Measurements from ENCODE around the gene HAUS5.
A peak's percentile ranks its signal among the peaks of the same experiment; 100 is the strongest.

Gene HAUS5

DNA sequence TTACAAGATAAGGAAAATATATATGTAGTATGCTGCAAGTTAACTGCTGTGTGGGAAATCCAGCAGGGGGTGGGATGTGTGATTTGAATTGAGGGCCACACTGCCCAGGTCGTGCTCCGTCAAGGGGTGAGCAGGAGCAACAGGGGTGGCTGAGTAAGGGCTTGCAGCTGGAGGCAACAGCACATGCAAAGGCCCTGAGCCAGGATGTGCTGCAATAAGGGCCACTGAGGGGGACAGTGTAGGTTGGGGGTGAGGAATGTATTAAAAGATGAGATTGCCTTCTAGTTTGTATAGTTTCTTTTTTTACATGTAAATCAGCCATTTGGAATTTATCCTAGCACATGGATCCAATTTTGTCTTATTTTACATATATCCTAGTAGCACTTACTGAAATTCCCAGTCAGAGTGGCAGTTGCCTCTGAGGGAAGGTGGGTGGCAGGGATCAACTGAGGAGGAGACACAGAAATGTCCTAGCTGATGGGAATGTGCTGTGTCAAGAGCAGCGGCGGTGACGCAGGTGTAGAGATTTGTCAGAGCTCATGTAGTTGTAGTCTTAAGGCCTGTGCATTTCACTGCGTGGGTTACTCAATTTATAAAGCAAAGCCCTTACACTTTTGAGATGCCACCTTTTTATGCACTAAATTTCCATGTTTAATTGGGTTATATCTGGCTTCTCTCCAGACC, 10.9 kb downstream of the HAUS5 start:
- no peaks in the 10 kb centered on the region for H3K27me3 ChIP-seq (ENCODE audit: control insufficient read depth, insufficient read depth, low read length)
- peaks cover 12% of the 10 kb centered on the region for H3K36me3 ChIP-seq (ENCODE audit: control insufficient read depth, insufficient read depth, low read length)
- DNase-seq (ENCODE audit: low read depth, low spot score): no peak
- no peaks in the 10 kb centered on the region for H3K9me3 ChIP-seq (ENCODE audit: control insufficient read depth, insufficient read depth, low read length)
- H3K4me1 ChIP-seq (ENCODE audit: control insufficient read depth, insufficient read depth, low read length): no peaks in the 10 kb centered on the region
- WGBS (ENCODE audit: insufficient coverage, insufficient read length): no CpG with 5 or more reads among the region's 6 CpGs
- H3K27ac ChIP-seq (ENCODE audit: low read length): no peak overlapping the region
- H3K4me3 ChIP-seq (ENCODE audit: low read length): no peak overlapping the region

DNA sequence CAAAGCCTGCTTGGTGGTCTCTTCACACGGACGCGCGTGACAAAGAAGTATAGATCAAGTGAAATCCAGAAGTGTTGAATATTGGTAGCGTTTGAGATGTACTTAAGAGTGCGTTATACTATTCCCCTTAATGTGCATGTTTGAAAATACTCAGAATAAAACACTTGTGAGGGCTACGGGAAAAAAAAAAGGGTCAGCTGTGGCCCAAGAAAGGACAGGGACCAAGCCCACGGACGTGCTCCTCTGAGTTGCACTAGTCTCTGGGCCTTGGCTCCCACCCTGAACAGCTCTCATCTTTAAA, 15.7 kb downstream of the HAUS5 start:
- Histone ChIP-seq H3K27ac (ENCODE audit: low read length) (no peak overlapping the region), H3K9me3 (ENCODE audit: control insufficient read depth, insufficient read depth, low read length) (no peaks in the 10 kb centered on the region), H3K36me3 (ENCODE audit: control insufficient read depth, insufficient read depth, low read length) (peaks cover 5% of the 10 kb centered on the region), H3K27me3 (ENCODE audit: control insufficient read depth, insufficient read depth, low read length) (no peaks in the 10 kb centered on the region), H3K4me1 (ENCODE audit: control insufficient read depth, insufficient read depth, low read length) (peaks cover 2% of the 10 kb centered on the region; the same call in 1 of the 2 replicates), H3K4me3 (ENCODE audit: low read length) (peak overlapping the region; percentile 68; the same call in 1 of the 2 replicates)
- DNase-seq (ENCODE audit: low read depth, low spot score): no peak
- WGBS (ENCODE audit: insufficient coverage, insufficient read length): no CpG with 5 or more reads among the region's 9 CpGs

DNA sequence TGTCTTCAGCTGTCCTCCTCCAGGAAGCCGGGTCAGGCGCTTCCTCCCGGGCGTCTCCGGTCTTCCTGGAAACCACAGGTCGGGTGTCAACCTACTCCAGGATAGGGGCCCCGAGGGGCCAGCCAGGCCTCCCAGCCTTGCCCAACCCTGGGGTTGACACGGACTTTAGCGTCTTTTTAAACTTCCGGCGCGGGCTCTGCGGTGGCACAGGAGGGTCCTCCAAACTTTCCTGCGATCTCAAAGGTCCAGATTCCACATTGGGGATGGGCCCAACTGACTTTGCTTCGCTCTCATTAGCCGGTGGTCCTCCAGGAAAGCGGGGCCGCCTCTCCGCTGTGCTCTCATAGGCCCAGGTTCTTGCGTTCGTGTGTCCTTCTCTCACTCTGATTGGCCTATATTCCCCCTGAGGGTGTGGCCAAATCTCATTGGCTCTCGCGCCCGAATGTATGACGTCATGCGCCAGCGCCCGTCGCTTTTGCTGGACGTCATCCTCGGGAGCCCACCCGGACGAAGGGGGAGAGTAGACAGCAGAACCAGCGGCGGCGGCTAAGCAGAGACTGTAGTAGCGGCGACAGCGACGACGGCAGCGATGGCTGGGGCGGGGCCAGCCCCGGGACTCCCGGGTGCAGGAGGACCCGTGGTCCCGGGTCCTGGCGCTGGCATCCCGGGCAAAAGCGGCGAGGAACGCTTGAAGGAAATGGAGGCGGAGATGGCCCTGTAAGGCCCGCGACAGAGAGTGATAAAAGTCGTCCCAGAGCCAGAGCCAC, 16.2 kb downstream of the HAUS5 start, which contains the start of gene RBM42:
Gene RBM42 (plus strand): TSS at position 472 of the 767 bp plus-strand sequence. CDS start 118 bp downstream, at position 590.
- peak; percentile 98 for DNase-seq (ENCODE audit: low read depth, low spot score)
- H3K36me3 ChIP-seq (ENCODE audit: control insufficient read depth, insufficient read depth, low read length): peaks cover 7% of the 10 kb centered on the region
- H3K27me3 ChIP-seq (ENCODE audit: control insufficient read depth, insufficient read depth, low read length): no peaks in the 10 kb centered on the region
- no peaks in the 10 kb centered on the region for H3K9me3 ChIP-seq (ENCODE audit: control insufficient read depth, insufficient read depth, low read length)
- H3K27ac ChIP-seq (ENCODE audit: low read length): no peak within 1 kb of the TSS
- no CpG with 5 or more reads among the region's 56 CpGs for WGBS (ENCODE audit: insufficient coverage, insufficient read length)
- H3K4me3 ChIP-seq (ENCODE audit: low read length): peak within 1 kb of the TSS; percentile 68
- H3K4me1 ChIP-seq (ENCODE audit: control insufficient read depth, insufficient read depth, low read length): peaks cover 2% of the 10 kb centered on the region; the same call in 1 of the 2 replicates

DNA sequence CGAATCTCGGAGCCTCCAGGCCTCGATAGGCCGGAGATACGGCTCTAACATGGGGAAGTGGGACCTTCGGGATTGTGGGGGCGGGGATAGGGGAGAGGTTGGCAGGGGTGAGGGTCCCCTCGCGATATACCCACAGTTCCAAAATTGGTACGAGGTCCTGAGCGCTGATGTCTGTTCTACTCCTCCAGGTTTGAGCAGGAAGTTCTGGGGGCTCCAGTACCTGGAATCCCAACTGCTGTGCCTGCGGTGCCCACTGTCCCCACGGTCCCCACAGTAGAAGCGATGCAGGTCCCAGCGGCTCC, 16.7 kb downstream of the HAUS5 start:
- Histone ChIP-seq H3K4me3 (ENCODE audit: low read length) (peak overlapping the region; percentile 63), H3K27me3 (ENCODE audit: control insufficient read depth, insufficient read depth, low read length) (no peaks in the 10 kb centered on the region), H3K27ac (ENCODE audit: low read length) (no peak overlapping the region), H3K36me3 (ENCODE audit: control insufficient read depth, insufficient read depth, low read length) (peaks cover 12% of the 10 kb centered on the region), H3K4me1 (ENCODE audit: control insufficient read depth, insufficient read depth, low read length) (peaks cover 2% of the 10 kb centered on the region; the same call in 1 of the 2 replicates), H3K9me3 (ENCODE audit: control insufficient read depth, insufficient read depth, low read length) (no peaks in the 10 kb centered on the region)
- no peak for DNase-seq (ENCODE audit: low read depth, low spot score)
- no CpG with 5 or more reads among the region's 15 CpGs for WGBS (ENCODE audit: insufficient coverage, insufficient read length)

DNA sequence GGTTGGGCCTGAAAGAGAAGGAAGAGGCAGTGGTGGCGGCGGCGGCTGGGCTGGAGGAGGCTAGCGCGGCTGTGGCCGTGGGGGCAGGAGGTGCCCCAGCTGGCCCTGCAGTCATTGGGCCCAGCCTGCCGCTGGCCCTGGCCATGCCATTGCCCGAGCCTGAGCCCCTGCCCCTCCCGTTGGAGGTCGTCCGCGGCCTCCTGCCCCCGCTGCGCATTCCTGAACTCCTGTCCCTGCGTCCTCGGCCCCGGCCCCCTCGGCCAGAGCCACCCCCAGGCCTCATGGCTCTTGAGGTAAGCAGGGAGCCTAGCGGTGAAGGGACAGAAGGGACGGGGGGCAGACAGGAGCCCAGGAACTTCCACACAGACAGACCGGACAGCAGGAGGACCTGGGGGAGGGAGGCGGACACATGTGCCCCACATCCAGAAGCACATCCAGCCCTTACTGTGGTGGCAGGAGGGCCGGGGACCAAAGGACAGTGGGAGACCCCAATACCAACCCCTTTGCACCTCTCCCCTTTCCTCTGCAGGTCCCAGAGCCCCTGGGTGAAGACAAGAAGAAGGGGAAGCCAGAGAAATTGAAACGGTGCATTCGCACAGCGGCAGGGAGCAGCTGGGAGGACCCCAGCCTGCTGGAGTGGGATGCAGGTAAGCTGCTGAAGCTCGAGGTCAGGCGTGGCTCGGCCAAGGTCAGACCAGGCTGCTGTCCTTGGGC, 21.3 kb downstream of the HAUS5 start:
- H3K27me3 ChIP-seq (ENCODE audit: control insufficient read depth, insufficient read depth, low read length): no peaks in the 10 kb centered on the region
- H3K4me3 ChIP-seq (ENCODE audit: low read length): no peak overlapping the region
- DNase-seq (ENCODE audit: low read depth, low spot score): no peak
- H3K27ac ChIP-seq (ENCODE audit: low read length): no peak overlapping the region
- no peaks in the 10 kb centered on the region for H3K9me3 ChIP-seq (ENCODE audit: control insufficient read depth, insufficient read depth, low read length)
- H3K4me1 ChIP-seq (ENCODE audit: control insufficient read depth, insufficient read depth, low read length): peaks cover 2% of the 10 kb centered on the region; the same call in 1 of the 2 replicates
- no CpG with 5 or more reads among the region's 29 CpGs for WGBS (ENCODE audit: insufficient coverage, insufficient read length)
- H3K36me3 ChIP-seq (ENCODE audit: control insufficient read depth, insufficient read depth, low read length): peaks cover 27% of the 10 kb centered on the region

DNA sequence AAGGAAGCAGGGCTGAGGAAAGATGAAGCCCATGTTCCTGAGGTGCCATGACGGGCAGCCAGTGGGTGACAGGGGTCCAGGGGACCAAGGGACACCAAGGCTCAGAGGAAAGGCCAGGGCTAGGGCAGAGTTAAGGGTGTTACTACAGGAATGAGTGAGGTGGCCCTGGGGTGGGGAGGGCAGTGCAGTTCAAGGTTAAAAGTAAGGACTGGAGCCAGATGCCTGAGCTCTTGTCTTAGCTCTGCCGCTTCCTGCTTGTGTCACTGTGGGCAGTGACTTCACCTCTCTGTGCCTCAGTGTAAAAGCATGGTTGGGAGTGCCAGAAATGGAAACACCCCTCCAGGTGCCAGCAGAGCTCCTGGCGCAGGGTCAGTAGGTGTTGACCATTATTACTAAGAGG, 24.1 kb downstream of the HAUS5 start:
- no CpG with 5 or more reads among the region's 3 CpGs for WGBS (ENCODE audit: insufficient coverage, insufficient read length)
- Histone ChIP-seq H3K27ac (ENCODE audit: low read length) (no peak overlapping the region), H3K4me1 (ENCODE audit: control insufficient read depth, insufficient read depth, low read length) (peaks cover 5% of the 10 kb centered on the region; the same call in 1 of the 2 replicates), H3K9me3 (ENCODE audit: control insufficient read depth, insufficient read depth, low read length) (no peaks in the 10 kb centered on the region), H3K4me3 (ENCODE audit: low read length) (no peak overlapping the region), H3K27me3 (ENCODE audit: control insufficient read depth, insufficient read depth, low read length) (no peaks in the 10 kb centered on the region), H3K36me3 (ENCODE audit: control insufficient read depth, insufficient read depth, low read length) (peaks cover 22% of the 10 kb centered on the region)
- no peak for DNase-seq (ENCODE audit: low read depth, low spot score)

DNA sequence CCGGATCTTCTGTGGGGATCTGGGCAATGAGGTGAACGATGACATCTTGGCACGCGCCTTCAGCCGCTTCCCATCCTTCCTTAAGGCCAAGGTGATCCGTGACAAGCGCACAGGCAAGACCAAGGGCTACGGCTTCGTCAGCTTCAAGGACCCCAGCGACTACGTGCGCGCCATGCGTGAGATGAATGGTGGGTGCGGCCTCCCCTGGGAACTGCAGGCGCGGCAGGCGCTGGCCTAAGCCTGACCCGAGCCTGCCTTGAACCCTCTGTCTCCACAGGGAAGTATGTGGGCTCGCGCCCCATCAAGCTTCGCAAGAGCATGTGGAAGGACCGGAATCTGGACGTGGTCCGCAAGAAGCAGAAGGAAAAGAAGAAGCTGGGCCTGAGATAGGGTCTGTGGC, 24.6 kb downstream of the HAUS5 start:
- Histone ChIP-seq H3K36me3 (ENCODE audit: control insufficient read depth, insufficient read depth, low read length) (peaks cover 22% of the 10 kb centered on the region), H3K4me3 (ENCODE audit: low read length) (no peak overlapping the region), H3K27ac (ENCODE audit: low read length) (no peak overlapping the region), H3K27me3 (ENCODE audit: control insufficient read depth, insufficient read depth, low read length) (no peaks in the 10 kb centered on the region), H3K4me1 (ENCODE audit: control insufficient read depth, insufficient read depth, low read length) (peaks cover 5% of the 10 kb centered on the region; the same call in 1 of the 2 replicates), H3K9me3 (ENCODE audit: control insufficient read depth, insufficient read depth, low read length) (no peaks in the 10 kb centered on the region)
- no CpG with 5 or more reads among the region's 25 CpGs for WGBS (ENCODE audit: insufficient coverage, insufficient read length)
- no peak for DNase-seq (ENCODE audit: low read depth, low spot score)

DNA sequence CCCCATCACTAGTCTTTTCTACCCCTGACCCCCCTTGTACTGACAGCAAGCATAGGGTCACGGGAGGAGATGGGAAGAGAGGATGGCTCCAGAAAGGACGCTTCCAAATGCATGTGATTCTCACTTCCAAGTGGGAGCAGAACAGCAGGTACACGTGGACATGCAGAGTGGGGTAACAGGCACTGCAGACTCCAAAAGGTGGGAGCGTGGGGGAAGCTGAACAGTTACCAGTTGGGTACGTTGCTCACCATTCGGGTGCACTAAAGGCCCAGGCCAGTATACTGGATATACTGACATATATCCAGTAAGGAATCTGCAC, 26.7 kb downstream of the HAUS5 start:
- DNase-seq (ENCODE audit: low read depth, low spot score): no peak
- no peaks in the 10 kb centered on the region for H3K9me3 ChIP-seq (ENCODE audit: control insufficient read depth, insufficient read depth, low read length)
- H3K4me1 ChIP-seq (ENCODE audit: control insufficient read depth, insufficient read depth, low read length): peaks cover 9% of the 10 kb centered on the region; the same call in 1 of the 2 replicates
- H3K4me3 ChIP-seq (ENCODE audit: low read length): no peak overlapping the region
- H3K36me3 ChIP-seq (ENCODE audit: control insufficient read depth, insufficient read depth, low read length): peaks cover 15% of the 10 kb centered on the region
- no peak overlapping the region for H3K27ac ChIP-seq (ENCODE audit: low read length)
- WGBS (ENCODE audit: insufficient coverage, insufficient read length): no CpG with 5 or more reads among the region's 6 CpGs
- H3K27me3 ChIP-seq (ENCODE audit: control insufficient read depth, insufficient read depth, low read length): no peaks in the 10 kb centered on the region

DNA sequence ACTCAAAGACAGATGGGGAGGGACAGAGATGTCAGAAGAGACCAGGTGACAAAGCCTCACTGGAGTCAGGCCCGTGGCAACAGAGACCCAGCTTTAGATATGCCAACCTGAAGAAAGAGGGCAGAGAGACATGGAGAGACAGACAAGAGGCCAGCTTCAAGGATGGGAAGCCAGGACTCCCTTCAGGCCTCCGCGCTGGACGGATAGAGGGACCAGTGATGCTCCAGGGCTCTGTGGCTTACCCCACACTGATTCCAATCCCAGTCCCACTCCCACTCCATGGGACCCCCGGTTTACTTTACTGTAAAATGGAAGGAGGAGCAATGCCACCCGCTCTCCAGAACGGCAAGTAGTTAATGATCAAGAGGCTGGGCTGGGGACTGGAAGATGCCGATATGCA, 27.3 kb downstream of the HAUS5 start:
- WGBS (ENCODE audit: insufficient coverage, insufficient read length): no CpG with 5 or more reads among the region's 8 CpGs
- Histone ChIP-seq H3K4me3 (ENCODE audit: low read length) (no peak overlapping the region), H3K27me3 (ENCODE audit: control insufficient read depth, insufficient read depth, low read length) (no peaks in the 10 kb centered on the region), H3K27ac (ENCODE audit: low read length) (no peak overlapping the region), H3K36me3 (ENCODE audit: control insufficient read depth, insufficient read depth, low read length) (peaks cover 14% of the 10 kb centered on the region; the same call in 1 of the 2 replicates), H3K4me1 (ENCODE audit: control insufficient read depth, insufficient read depth, low read length) (peaks cover 9% of the 10 kb centered on the region; the same call in 1 of the 2 replicates), H3K9me3 (ENCODE audit: control insufficient read depth, insufficient read depth, low read length) (no peaks in the 10 kb centered on the region)
- DNase-seq (ENCODE audit: low read depth, low spot score): no peak

DNA sequence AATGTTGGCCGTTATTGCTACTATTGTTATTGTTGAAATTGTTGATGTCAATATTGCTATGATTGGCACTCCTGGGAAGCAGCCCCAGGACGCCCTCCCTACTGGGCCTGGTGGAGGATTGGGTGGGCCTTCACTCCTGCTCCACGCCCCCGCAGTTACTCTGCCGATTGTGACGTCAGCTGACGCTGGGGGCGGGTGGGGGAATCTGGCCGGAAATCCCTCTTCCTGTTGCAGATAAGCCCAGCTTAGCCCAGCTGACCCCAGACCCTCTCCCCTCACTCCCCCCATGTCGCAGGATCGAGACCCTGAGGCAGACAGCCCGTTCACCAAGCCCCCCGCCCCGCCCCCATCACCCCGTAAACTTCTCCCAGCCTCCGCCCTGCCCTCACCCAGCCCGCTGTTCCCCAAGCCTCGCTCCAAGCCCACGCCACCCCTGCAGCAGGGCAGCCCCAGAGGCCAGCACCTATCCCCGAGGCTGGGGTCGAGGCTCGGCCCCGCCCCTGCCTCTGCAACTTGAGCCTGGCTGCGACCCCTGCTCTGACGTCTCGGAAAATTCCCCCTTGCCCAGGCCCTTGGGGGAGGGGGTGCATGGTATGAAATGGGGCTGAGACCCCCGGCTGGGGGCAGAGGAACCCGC, 29.1 kb downstream of the HAUS5 start, which contains the start of gene ETV2:
Gene ETV2 (plus strand): TSS at position 231 of the 637 bp plus-strand sequence. CDS start 716 bp downstream, outside the sequence.
- DNase-seq (ENCODE audit: low read depth, low spot score): no peak
- no CpG with 5 or more reads among the region's 28 CpGs for WGBS (ENCODE audit: insufficient coverage, insufficient read length)
- H3K4me3 ChIP-seq (ENCODE audit: low read length): no peak within 1 kb of the TSS

More for the DNA sequence above, 29.1 kb downstream of the HAUS5 start, which contains the start of gene ETV2:
- peaks cover 10% of the 10 kb centered on the region; the same call in 1 of the 2 replicates for H3K36me3 ChIP-seq (ENCODE audit: control insufficient read depth, insufficient read depth, low read length)
- peaks cover 9% of the 10 kb centered on the region; the same call in 1 of the 2 replicates for H3K4me1 ChIP-seq (ENCODE audit: control insufficient read depth, insufficient read depth, low read length)
- H3K27me3 ChIP-seq (ENCODE audit: control insufficient read depth, insufficient read depth, low read length): no peaks in the 10 kb centered on the region
- H3K27ac ChIP-seq (ENCODE audit: low read length): no peak within 1 kb of the TSS
- H3K9me3 ChIP-seq (ENCODE audit: control insufficient read depth, insufficient read depth, low read length): no peaks in the 10 kb centered on the region
